ENCODE data around the gene PITPNM3. TPM values are rescaled to one million over a fixed set of nuclear protein-coding genes. Genes with fewer than 3 reads are reported as not detected.

The PITPNM3 gene
- total RNA-seq, 2 donors from 2014 or later = 11.3 to 18.2 TPM

GRCh38 chr17:6435051-6435450, 121.3 kb downstream of the PITPNM3 start, which contains the start of gene AIPL1:
AIPL1 (minus strand) TSS chr17:6435121; CDS start chr17:6435104, 17 bp downstream.
- TF ChIP-seq, protein P1, sequence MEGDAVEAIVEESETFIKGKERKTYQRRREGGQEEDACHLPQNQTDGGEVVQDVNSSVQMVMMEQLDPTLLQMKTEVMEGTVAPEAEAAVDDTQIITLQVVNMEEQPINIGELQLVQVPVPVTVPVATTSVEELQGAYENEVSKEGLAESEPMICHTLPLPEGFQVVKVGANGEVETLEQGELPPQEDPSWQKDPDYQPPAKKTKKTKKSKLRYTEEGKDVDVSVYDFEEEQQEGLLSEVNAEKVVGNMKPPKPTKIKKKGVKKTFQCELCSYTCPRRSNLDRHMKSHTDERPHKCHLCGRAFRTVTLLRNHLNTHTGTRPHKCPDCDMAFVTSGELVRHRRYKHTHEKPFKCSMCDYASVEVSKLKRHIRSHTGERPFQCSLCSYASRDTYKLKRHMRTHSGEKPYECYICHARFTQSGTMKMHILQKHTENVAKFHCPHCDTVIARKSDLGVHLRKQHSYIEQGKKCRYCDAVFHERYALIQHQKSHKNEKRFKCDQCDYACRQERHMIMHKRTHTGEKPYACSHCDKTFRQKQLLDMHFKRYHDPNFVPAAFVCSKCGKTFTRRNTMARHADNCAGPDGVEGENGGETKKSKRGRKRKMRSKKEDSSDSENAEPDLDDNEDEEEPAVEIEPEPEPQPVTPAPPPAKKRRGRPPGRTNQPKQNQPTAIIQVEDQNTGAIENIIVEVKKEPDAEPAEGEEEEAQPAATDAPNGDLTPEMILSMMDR (IDR thresholded peaks at IDR 0.05) = no peak
- H3K4me3 ChIP-seq = no peak within 1 kb of the TSS
- H3K4me1 ChIP-seq = no peaks in the 10 kb centered on the region
- no peak for DNase-seq
- no peak within 1 kb of the TSS for H3K9ac ChIP-seq (ENCODE audit: low read depth in 2 of 2, low read length in 2 of 2)
- no peaks in the 10 kb centered on the region for H3K27me3 ChIP-seq
- H3K36me3 ChIP-seq = no peaks in the 10 kb centered on the region
- intact Hi-C loops (cut with DNase I) = loop anchor here (5.0 kb wide), 1 partner anchor 843 kb away; no protein-coding TSS in a partner anchor
- no peaks in the 10 kb centered on the region for H3K9me3 ChIP-seq
- H3K27ac ChIP-seq = no peak within 1 kb of the TSS

DNA sequence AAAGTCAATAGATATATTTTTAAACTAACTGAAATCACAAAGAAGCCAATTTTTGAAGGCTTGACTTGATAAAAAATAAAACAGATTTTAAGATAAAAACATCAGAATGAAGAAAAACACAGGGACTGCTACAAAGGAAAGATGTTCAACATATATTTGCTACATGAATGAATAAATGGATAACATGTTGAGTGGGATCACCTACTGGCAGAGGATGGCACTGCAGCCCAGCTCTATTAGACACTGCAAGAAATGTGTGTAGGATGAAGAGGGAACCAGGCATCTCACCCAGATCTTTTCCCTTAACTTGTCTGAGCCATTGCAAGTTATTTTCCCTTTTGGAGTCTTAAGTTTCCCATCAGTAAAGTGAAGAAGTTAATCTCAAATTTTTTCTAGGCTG, 125.6 kb downstream of the PITPNM3 start:
- H3K27ac ChIP-seq = no peak overlapping the region
- H3K4me1 ChIP-seq = no peaks in the 10 kb centered on the region
- no peak overlapping the region for H3K4me3 ChIP-seq
- TF ChIP-seq, protein P1 (IDR thresholded peaks at IDR 0.05) = no peak
- H3K9ac ChIP-seq (ENCODE audit: low read depth in 2 of 2, low read length in 2 of 2) = no peak overlapping the region
- H3K9me3 ChIP-seq = no peaks in the 10 kb centered on the region
- H3K27me3 ChIP-seq = no peaks in the 10 kb centered on the region
- no peak for DNase-seq
- intact Hi-C loops (cut with DNase I) = no loop called here
- H3K36me3 ChIP-seq = no peaks in the 10 kb centered on the region

- no peaks in the 10 kb centered on the region for H3K27me3 ChIP-seq
- H3K4me3 ChIP-seq = no peak overlapping the region
- H3K4me1 ChIP-seq = no peaks in the 10 kb centered on the region
- H3K9me3 ChIP-seq = no peaks in the 10 kb centered on the region
- intact Hi-C loops (cut with DNase I) = no loop called here
- TF ChIP-seq, protein P1 (IDR thresholded peaks at IDR 0.05) = no peak
- H3K9ac ChIP-seq (ENCODE audit: low read depth in 2 of 2, low read length in 2 of 2) = no peak overlapping the region
- no peak overlapping the region for H3K27ac ChIP-seq
- DNase-seq = no peak
- no peaks in the 10 kb centered on the region for H3K36me3 ChIP-seq
These were observed 127.1 kb downstream of the PITPNM3 start for GRCh38 chr17:6429266-6429665.

DNA sequence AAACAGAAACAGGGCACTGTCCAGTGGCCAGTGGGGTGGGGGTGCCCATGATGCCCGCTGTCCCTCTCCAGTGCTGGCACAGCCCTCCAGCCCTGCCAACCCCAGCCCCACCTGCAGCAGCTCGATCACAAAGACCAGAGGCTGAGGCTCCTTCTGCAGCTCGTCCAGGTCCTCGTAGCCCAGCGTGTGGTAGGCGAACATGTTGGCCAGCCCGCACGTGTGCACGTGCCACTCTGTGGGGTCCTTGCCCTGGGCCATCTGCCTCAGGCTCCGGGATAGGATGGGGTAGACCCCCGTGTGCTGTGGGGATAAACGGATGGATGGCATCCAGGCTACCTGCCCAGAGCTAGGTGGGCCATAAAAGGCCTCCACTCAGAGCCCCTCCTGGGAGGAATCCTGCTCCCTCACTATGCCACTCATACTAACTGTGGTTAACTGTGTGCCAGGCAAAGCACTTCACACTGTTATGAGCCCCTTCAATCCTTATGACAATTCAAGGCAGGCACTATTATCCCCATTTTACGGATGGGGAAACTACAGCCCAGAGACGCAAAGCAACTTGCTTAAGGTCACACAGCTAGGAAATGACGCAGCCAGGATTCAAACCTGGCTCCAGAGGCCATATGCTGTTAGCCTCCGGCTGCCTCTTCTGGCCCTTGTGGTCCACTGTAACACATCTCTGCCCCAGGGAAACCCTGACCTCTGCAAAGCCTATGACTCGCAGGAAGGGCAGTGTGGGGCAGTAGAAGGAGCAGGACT, 128.0 kb downstream of the PITPNM3 start:
- no peaks in the 10 kb centered on the region for H3K9me3 ChIP-seq
- H3K4me1 ChIP-seq = no peaks in the 10 kb centered on the region
- H3K9ac ChIP-seq (ENCODE audit: low read depth in 2 of 2, low read length in 2 of 2) = no peak overlapping the region
- no peak overlapping the region for H3K4me3 ChIP-seq
- no peak for DNase-seq
- H3K27me3 ChIP-seq = no peaks in the 10 kb centered on the region
- TF ChIP-seq, protein P1 (IDR thresholded peaks at IDR 0.05) = no peak
- H3K27ac ChIP-seq = no peak overlapping the region
- H3K36me3 ChIP-seq = no peaks in the 10 kb centered on the region
- intact Hi-C loops (cut with DNase I) = no loop called here

- H3K4me1 ChIP-seq = no peaks in the 10 kb centered on the region
- no peak overlapping the region for H3K27ac ChIP-seq
- intact Hi-C loops (cut with DNase I) = no loop called here
- DNase-seq = no peak
- no peak overlapping the region for H3K4me3 ChIP-seq
- H3K36me3 ChIP-seq = no peaks in the 10 kb centered on the region
- TF ChIP-seq, protein P1 (IDR thresholded peaks at IDR 0.05) = no peak
- no peaks in the 10 kb centered on the region for H3K9me3 ChIP-seq
- H3K9ac ChIP-seq (ENCODE audit: low read depth in 2 of 2, low read length in 2 of 2) = no peak overlapping the region
- H3K27me3 ChIP-seq = no peaks in the 10 kb centered on the region
These were observed 129.0 kb downstream of the PITPNM3 start for GRCh38 chr17:6427279-6427781.

Measured in colonic mucosa (tissue), 4 donors.